ENCODE measurements around the gene LRRC28.

GRCh38 chr15:99386391-99386790 lies 135.1 kb downstream of the LRRC28 start:
- no peak for TF ChIP-seq POLR2A (IDR thresholded peaks at IDR 0.05)
- TF ChIP-seq, protein P1, sequence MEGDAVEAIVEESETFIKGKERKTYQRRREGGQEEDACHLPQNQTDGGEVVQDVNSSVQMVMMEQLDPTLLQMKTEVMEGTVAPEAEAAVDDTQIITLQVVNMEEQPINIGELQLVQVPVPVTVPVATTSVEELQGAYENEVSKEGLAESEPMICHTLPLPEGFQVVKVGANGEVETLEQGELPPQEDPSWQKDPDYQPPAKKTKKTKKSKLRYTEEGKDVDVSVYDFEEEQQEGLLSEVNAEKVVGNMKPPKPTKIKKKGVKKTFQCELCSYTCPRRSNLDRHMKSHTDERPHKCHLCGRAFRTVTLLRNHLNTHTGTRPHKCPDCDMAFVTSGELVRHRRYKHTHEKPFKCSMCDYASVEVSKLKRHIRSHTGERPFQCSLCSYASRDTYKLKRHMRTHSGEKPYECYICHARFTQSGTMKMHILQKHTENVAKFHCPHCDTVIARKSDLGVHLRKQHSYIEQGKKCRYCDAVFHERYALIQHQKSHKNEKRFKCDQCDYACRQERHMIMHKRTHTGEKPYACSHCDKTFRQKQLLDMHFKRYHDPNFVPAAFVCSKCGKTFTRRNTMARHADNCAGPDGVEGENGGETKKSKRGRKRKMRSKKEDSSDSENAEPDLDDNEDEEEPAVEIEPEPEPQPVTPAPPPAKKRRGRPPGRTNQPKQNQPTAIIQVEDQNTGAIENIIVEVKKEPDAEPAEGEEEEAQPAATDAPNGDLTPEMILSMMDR (IDR thresholded peaks at IDR 0.05), result no peak

Measured in breast epithelium (tissue), 3 donors.